ENCODE measurements around the gene LRRC9. TPM values are rescaled to one million over a fixed set of nuclear protein-coding genes. Genes with fewer than 3 reads are reported as not detected.

The LRRC9 gene
- polyA plus RNA-seq, 1 of the 3 experiments (the other 2 are of a cell fraction), result not detected

- no peaks in the 10 kb centered on the region for H3K79me2 ChIP-seq (ENCODE audit: insufficient read depth)
- ChIA-PET CTCF (interaction anchor here (0.7 to 5.6 kb wide), 8 partner anchors 9 to 183 kb away, joined by 3 to 26 read pairs (median 3); no protein-coding TSS in a partner anchor), POLR2A (no interaction called here)
- H3K4me1 ChIP-seq (ENCODE audit: control insufficient read depth in 1 of 2, insufficient read depth in 2 of 2, low read depth in 1 of 2, low read length in 1 of 2), result peaks cover 0 to 7% of the 10 kb centered on the region in 2 experiments; a peak in 1 of 4 replicates
- peak overlapping the region; percentile 90 for H3K4me2 ChIP-seq
- no peaks in the 10 kb centered on the region for H3K9me3 ChIP-seq
- TF ChIP-seq EZH2phosphoT487 (IDR thresholded peaks at IDR 0.05; ENCODE audit: borderline replicate concordance, low read depth) (no peak), GABPA (IDR thresholded peaks at IDR 0.05; ENCODE audit: low read depth) (no peak), POLR2AphosphoS5 (IDR thresholded peaks at IDR 0.05; ENCODE audit: low read depth, low read length) (no peak), FOXJ3 (CRISPR knock-in tag; IDR thresholded peaks at IDR 0.05) (no peak), SIN3A (IDR thresholded peaks at IDR 0.05; ENCODE audit: borderline replicate concordance, low read depth, low read length) (no peak), ZBTB33 (IDR thresholded peaks at IDR 0.05; ENCODE audit: borderline replicate concordance, low read depth) (no peak), SMC3 (IDR thresholded peaks at IDR 0.05; ENCODE audit: low read depth, low read length) (no peak)
- peak overlapping the region; percentile 94; the same call in 1 of the 2 replicates for H2AFZ ChIP-seq (ENCODE audit: low read depth)
- WGBS (ENCODE audit: low lambda C conversion rate), result 16% methylated on average over 4 of the region's 4 CpGs
- H3K27ac ChIP-seq (ENCODE audit: low read depth in 2 of 2, low read length in 1 of 2), result no peak overlapping the region
- no peak for DNase-seq
- H3K27me3 ChIP-seq (ENCODE audit: insufficient read depth), result 0 out of 2 replicates have a peak, but pooled peaks cover 16% of the 10 kb centered on the region
- no peaks in the 10 kb centered on the region for H3K36me3 ChIP-seq (replicated peaks in 1 of 2; ENCODE audit: control insufficient read depth in 1 of 2, insufficient read depth in 2 of 2, low read length in 1 of 2)
- no peaks in the 10 kb centered on the region for H3K9me2 ChIP-seq
- H3F3A ChIP-seq (replicated peaks; ENCODE audit: insufficient read depth), result no peaks in the 10 kb centered on the region
- H4K20me1 ChIP-seq (ENCODE audit: insufficient read depth), result no peaks in the 10 kb centered on the region
- peak overlapping the region; percentile 61 to 82 for H3K4me3 ChIP-seq (ENCODE audit: low read depth in 2 of 2, low read length in 1 of 2)
- no peak overlapping the region for H3K9ac ChIP-seq
Measured at GRCh38 chr14:59871166-59871495, 48.8 kb upstream of the LRRC9 start.

GRCh38 chr14:59882957-59883356, 37.0 kb upstream of the LRRC9 start:
- Histone ChIP-seq H2AFZ (ENCODE audit: low read depth) (no peak overlapping the region), H3K9me3 (no peaks in the 10 kb centered on the region), H3K27ac (ENCODE audit: low read depth in 2 of 2, low read length in 1 of 2) (no peak overlapping the region), H3K4me3 (ENCODE audit: low read depth in 2 of 2, low read length in 1 of 2) (no peak overlapping the region), H3K9me2 (no peaks in the 10 kb centered on the region), H3K4me2 (no peak overlapping the region), H3K27me3 (ENCODE audit: insufficient read depth) (no peaks in the 10 kb centered on the region), H3F3A (replicated peaks; ENCODE audit: insufficient read depth) (no peaks in the 10 kb centered on the region), H4K20me1 (ENCODE audit: insufficient read depth) (no peaks in the 10 kb centered on the region), H3K79me2 (ENCODE audit: insufficient read depth) (no peaks in the 10 kb centered on the region), H3K36me3 (replicated peaks in 1 of 2; ENCODE audit: control insufficient read depth in 1 of 2, insufficient read depth in 2 of 2, low read length in 1 of 2) (no peaks in the 10 kb centered on the region), H3K4me1 (ENCODE audit: control insufficient read depth in 1 of 2, insufficient read depth in 2 of 2, low read depth in 1 of 2, low read length in 1 of 2) (no peaks in the 10 kb centered on the region), H3K9ac (no peak overlapping the region)
- ChIA-PET POLR2A (no interaction called here), CTCF (interaction anchor here (0.7 to 2.4 kb wide), 7 partner anchors 13 to 176 kb away, joined by 3 to 10 read pairs (median 3); no protein-coding TSS in a partner anchor)
- TF ChIP-seq POLR2AphosphoS5 (IDR thresholded peaks at IDR 0.05; ENCODE audit: low read depth, low read length) (no peak), CTCF (IDR thresholded peaks at IDR 0.05) (peak; percentile 40)
- WGBS (ENCODE audit: low lambda C conversion rate), result 63% methylated on average over 1 of the region's 1 CpG
- no peak for DNase-seq

Data from SK-N-SH (cell line).